H1 (cell line): ENCODE measurements around the gene STK32C. TPM values are rescaled to one million over a fixed set of nuclear protein-coding genes. Genes with fewer than 3 reads are reported as not detected.

Experiments
- CTCF ChIA-PET: fragments of 300-600 bp; sonication (Branson Sonifier 250); formaldehyde crosslinking; loops from one replicate; lab custom pipeline; 2021; ENCODE audit not compliant: partially characterized antibody; lab: Charles Lee
- POLR2A ChIA-PET: fragments of 300-600 bp; sonication (Branson Sonifier 250); formaldehyde crosslinking; loops from one replicate; lab custom pipeline; 2021; ENCODE audit warnings: inconsistent platforms; ENCODE audit not compliant: partially characterized antibody; lab: Charles Lee
- DNase-seq, 2 experiments: peaks; one replicate each; pipeline versions ENCODE4 v3.0.0 to v3.0.0-alpha.2; 2010 to 2022; ENCODE audit warnings: low spot score in 2 of 2, low read depth in 1 of 2, mixed read lengths in 1 of 2
- FAIRE-seq: peaks from 2 replicates; lab custom pipeline; 2011; peaks lifted over from hg19 to GRCh38; lab: Jason Lieb, UNC
- H2AFZ ChIP-seq: 2 replicates; pipeline ENCODE4 v1.8.1; 2012; ENCODE audit warnings: low read length, inconsistent platforms
- H2AK5ac ChIP-seq: 2 replicates; pipeline ENCODE4 v1.6.1; 2013; ENCODE audit warnings: low read depth, low read length
- H2BK120ac ChIP-seq: replicated peaks from 2 replicates; pipeline ENCODE3; 2013; ENCODE audit warnings: low read depth, low read length, inconsistent platforms
- H2BK12ac ChIP-seq: 2 replicates; pipeline ENCODE4 v1.6.1; 2013; ENCODE audit warnings: low read depth, low read length
- H2BK15ac ChIP-seq: 2 replicates; pipeline ENCODE4 v1.6.1; 2013; ENCODE audit warnings: low read length
- H2BK20ac ChIP-seq: 2 replicates; pipeline ENCODE4 v1.6.1; 2013; ENCODE audit warnings: low read length
- H2BK5ac ChIP-seq: 2 replicates; pipeline ENCODE4 v1.6.1; 2013; ENCODE audit warnings: low read depth, low read length
- H3K14ac ChIP-seq: 2 replicates; pipeline ENCODE4 v1.6.1; 2013; ENCODE audit warnings: inconsistent platforms; ENCODE audit not compliant: insufficient read length
- H3K18ac ChIP-seq: 2 replicates; pipeline ENCODE4 v1.6.1; 2013; ENCODE audit warnings: low read length; ENCODE audit errors: extremely low read depth
- H3K23ac ChIP-seq: 2 replicates; pipeline ENCODE4 v1.6.1; 2013; ENCODE audit warnings: inconsistent platforms; ENCODE audit not compliant: insufficient read length
- H3K23me2 ChIP-seq: 2 replicates; pipeline ENCODE4 v1.6.1; 2013; ENCODE audit warnings: low read depth, low read length
- H3K27ac ChIP-seq: 2 replicates; pipeline ENCODE4 v1.6.1; 2011; ENCODE audit warnings: low read depth, low read length, inconsistent platforms
- H3K27me3 ChIP-seq, 4 experiments: replicated peaks in 1 of 4; 1 replicate in 1 of 4; 2 replicates in 3 of 4; pipeline versions ENCODE4 v1.6.1 to v1.8.1; 2011 to 2013; ENCODE audit warnings: low read length in 3 of 4, mild to moderate bottlenecking in 3 of 4, inconsistent platforms in 2 of 4, mixed read lengths in 2 of 4, moderate library complexity in 1 of 4; ENCODE audit not compliant: control insufficient read depth in 3 of 4, insufficient read depth in 3 of 4; ENCODE audit errors: extremely low read depth in 1 of 4
- H3K36me3 ChIP-seq, 4 experiments: 2 replicates each; pipeline versions ENCODE4 v1.6.1 to v1.8.1; 2011 to 2013; ENCODE audit warnings: mild to moderate bottlenecking in 4 of 4, low read length in 3 of 4, moderate library complexity in 2 of 4, control low read depth in 1 of 4, inconsistent platforms in 1 of 4; ENCODE audit not compliant: insufficient read depth in 4 of 4, control insufficient read depth in 2 of 4
- H3K4ac ChIP-seq: replicated peaks from 2 replicates; pipeline ENCODE3; 2013; ENCODE audit warnings: low read length, low read depth, mixed read lengths, inconsistent platforms; ENCODE audit not compliant: insufficient read length
- H3K4me1 ChIP-seq, 4 experiments: replicated peaks in 1 of 4; 1 replicate in 1 of 4; 2 replicates in 3 of 4; pipeline versions ENCODE4 v1.6.1 to v1.8.1; 2011 to 2013; ENCODE audit warnings: low read length in 3 of 4, inconsistent platforms in 2 of 4, mixed read lengths in 1 of 4; ENCODE audit not compliant: insufficient read depth in 4 of 4, control insufficient read depth in 3 of 4
- H3K4me2 ChIP-seq, 2 experiments: 2 replicates each; pipeline versions ENCODE4 v1.6.1 to v1.8.1; 2011 to 2013; ENCODE audit warnings: low read depth in 2 of 2, low read length in 2 of 2, control low read depth in 1 of 2, inconsistent platforms in 1 of 2, mild to moderate bottlenecking in 1 of 2; ENCODE audit not compliant: insufficient read depth in 1 of 2
- H3K4me3 ChIP-seq, 4 experiments: fragments of 200-600, 300-600 bp in 1 of 4; sonication (generic), shearing (Covaris generic), sonication (Bioruptor Twin) in 1 of 4; 2 replicates each; pipeline versions ENCODE4 v1.5.1 to v1.8.1; 2011 to 2016; ENCODE audit warnings: low read length in 4 of 4, low read depth in 3 of 4, control low read depth in 2 of 4, inconsistent platforms in 2 of 4, mild to moderate bottlenecking in 2 of 4, mixed read lengths in 1 of 4, moderate library complexity in 1 of 4; ENCODE audit not compliant: insufficient read depth in 2 of 4; ENCODE audit errors: extremely low read depth in 1 of 4
- H3K56ac ChIP-seq: replicated peaks from 2 replicates; pipeline ENCODE3; 2013; ENCODE audit warnings: low read depth, mild to moderate bottlenecking, mixed read lengths, low read length, inconsistent platforms; ENCODE audit not compliant: insufficient read length
- H3K79me1 ChIP-seq: 2 replicates; pipeline ENCODE4 v1.6.1; 2013; ENCODE audit warnings: low read depth, low read length, control low read depth
- H3K79me2 ChIP-seq, 2 experiments: 2 replicates each; pipeline versions ENCODE4 v1.6.1 to v1.8.1; 2012 to 2013; ENCODE audit warnings: low read length in 2 of 2, mild to moderate bottlenecking in 2 of 2, inconsistent platforms in 1 of 2; ENCODE audit not compliant: insufficient read depth in 2 of 2, control insufficient read depth in 1 of 2
- H3K9ac ChIP-seq, 4 experiments: replicated peaks in 1 of 4; 1 replicate in 1 of 4; 2 replicates in 3 of 4; pipeline versions ENCODE4 v1.6.1 to v1.8.1; 2011 to 2013; ENCODE audit warnings: low read depth in 3 of 4, low read length in 3 of 4, control low read depth in 2 of 4, mild to moderate bottlenecking in 2 of 4, moderate library complexity in 2 of 4, inconsistent platforms in 1 of 4; ENCODE audit errors: extremely low read depth in 1 of 4
- H3K9me3 ChIP-seq, 2 experiments: 2 replicates each; pipeline versions ENCODE4 v1.6.1 to v1.8.1; 2012 to 2013; ENCODE audit warnings: mild to moderate bottlenecking in 2 of 2, moderate library complexity in 2 of 2, control low read depth in 1 of 2, inconsistent platforms in 1 of 2, low read depth in 1 of 2, low read length in 1 of 2, mixed read lengths in 1 of 2; ENCODE audit not compliant: insufficient read depth in 2 of 2
- H4K20me1 ChIP-seq, 2 experiments: replicated peaks in 1 of 2; 2 replicates each; pipeline versions ENCODE3 to v1.8.1; 2011 to 2013; ENCODE audit warnings: inconsistent platforms in 2 of 2, low read length in 2 of 2, mild to moderate bottlenecking in 1 of 2; ENCODE audit not compliant: insufficient read depth in 2 of 2, control insufficient read depth in 1 of 2
- H4K5ac ChIP-seq: 2 replicates; pipeline ENCODE4 v1.6.1; 2013; ENCODE audit warnings: low read length, low read depth, mixed read lengths, inconsistent platforms; ENCODE audit not compliant: insufficient read length
- H4K8ac ChIP-seq: 2 replicates; pipeline ENCODE4 v1.8.0; 2013; ENCODE audit warnings: mild to moderate bottlenecking, moderate library complexity, low read length, inconsistent platforms; ENCODE audit not compliant: insufficient read depth; ENCODE audit errors: extremely low read depth
- H4K91ac ChIP-seq: replicated peaks from 2 replicates; pipeline ENCODE3; 2013; ENCODE audit warnings: low read length, mixed read lengths, inconsistent platforms; ENCODE audit not compliant: insufficient read length
- ASH2L ChIP-seq: fragments of 200-600, 300-600 bp; sonication (generic); IDR thresholded peaks from one replicate; pipeline ENCODE4 v1.7.1; 2017; ENCODE audit warnings: low read length
- BRCA1 ChIP-seq: IDR thresholded peaks from 2 replicates; pipeline ENCODE4 v1.6.1; 2012; ENCODE audit warnings: low read depth, low read length, improper control_type of control experiment
- CHD2 ChIP-seq: IDR thresholded peaks from 2 replicates; pipeline ENCODE4 v1.6.1; 2012; ENCODE audit warnings: low read length, improper control_type of control experiment
- KDM5A ChIP-seq: fragments of 200-600 bp; IDR thresholded peaks from 2 replicates; pipeline ENCODE4 v1.7.1; 2012; ENCODE audit warnings: mild to moderate bottlenecking, low read length, inconsistent platforms, mixed read lengths
- RFX5 ChIP-seq: IDR thresholded peaks from 2 replicates; pipeline ENCODE4 v1.6.1; 2011; ENCODE audit warnings: low read depth, low read length, improper control_type of control experiment, borderline replicate concordance
- RXRA ChIP-seq: IDR thresholded peaks from 2 replicates; pipeline ENCODE4 v1.6.1; 2011; ENCODE audit warnings: low read depth, mild to moderate bottlenecking, low read length, moderate library complexity; ENCODE audit not compliant: insufficient read depth
- SP1 ChIP-seq: IDR thresholded peaks from 2 replicates; pipeline ENCODE4 v1.6.1; 2011; ENCODE audit warnings: low read depth, low read length
- SUZ12 ChIP-seq: fragments of 200-600 bp; sonication (generic); IDR thresholded peaks from 2 replicates; pipeline ENCODE4 v1.6.1; 2012; ENCODE audit warnings: mild to moderate bottlenecking, inconsistent platforms, low read length, moderate library complexity, mixed read lengths
- TAF7 ChIP-seq: optimal IDR thresholded peaks from 2 replicates; pipeline ENCODE3; 2011; ENCODE audit warnings: low read depth, mild to moderate bottlenecking, inconsistent platforms, low read length, moderate library complexity, borderline replicate concordance
- YY1 ChIP-seq: IDR thresholded peaks from 2 replicates; pipeline ENCODE4 v1.6.1; 2011; ENCODE audit warnings: low read depth, mild to moderate bottlenecking, low read length
- ZNF274 ChIP-seq: IDR thresholded peaks from 2 replicates; pipeline ENCODE4 v1.7.0; 2012; ENCODE audit warnings: low read length, borderline replicate concordance; ENCODE audit errors: extremely low read depth
- WGBS, 2 experiments: shearing (Covaris generic) in 1 of 2; methylation state at CpG; one replicate each; pipeline versions ENCODE4 v1.1.6 to v1.1.7; 2013 to 2015; ENCODE audit warnings: low lambda C conversion rate in 2 of 2, mixed read lengths in 2 of 2, inconsistent platforms in 1 of 2, low coverage in 1 of 2, missing lambda C conversion rate in 1 of 2; ENCODE audit not compliant: insufficient replicate concordance in 2 of 2, insufficient coverage in 1 of 2, insufficient read length in 1 of 2; ENCODE audit errors: extremely low coverage in 1 of 2, missing lambda C conversion rate in 1 of 2; 5-methylcytosine and 5-hydroxymethylcytosine counted together
- polyA plus RNA-seq, 7 experiments: library from polyadenylated mRNA; depleted of rRNA in 3 of 7; stranded (reverse) in 5 of 7; unstranded in 2 of 7; fragments of >200 nt in 5 of 7; fragments of 200-250 nt in 2 of 7; gene quantifications; 1 replicate in 5 of 7; 2 replicates in 1 of 7; 4 replicates in 1 of 7; pipeline versions ENCODE4 v1.2.1 to v1.2.3, GENCODE V29; 2011 to 2013; ENCODE audit warnings: missing spikeins in 2 of 7, mixed read lengths in 2 of 7
- total RNA-seq: library from RNA; stranded (reverse); fragmentation: NEBNext Ultra II Directional; extraction: Animal tissue kit (Norgen Biotek cat#: 25700); gene quantifications from 2 replicates; pipeline ENCODE4 v1.2.1, GENCODE V29; 2021
- TF ChIP-seq, protein P1 (sequence below): IDR thresholded peaks from 2 replicates; pipeline ENCODE4 v1.6.1; 2012; ENCODE audit warnings: inconsistent platforms

Gene STK32C
- total and polyA plus RNA-seq, 2 of the 8 experiments (the other 6 are each of a cell fraction or from before 2014, with no cell fraction given): 10.6 to 15.6 TPM

DNA sequence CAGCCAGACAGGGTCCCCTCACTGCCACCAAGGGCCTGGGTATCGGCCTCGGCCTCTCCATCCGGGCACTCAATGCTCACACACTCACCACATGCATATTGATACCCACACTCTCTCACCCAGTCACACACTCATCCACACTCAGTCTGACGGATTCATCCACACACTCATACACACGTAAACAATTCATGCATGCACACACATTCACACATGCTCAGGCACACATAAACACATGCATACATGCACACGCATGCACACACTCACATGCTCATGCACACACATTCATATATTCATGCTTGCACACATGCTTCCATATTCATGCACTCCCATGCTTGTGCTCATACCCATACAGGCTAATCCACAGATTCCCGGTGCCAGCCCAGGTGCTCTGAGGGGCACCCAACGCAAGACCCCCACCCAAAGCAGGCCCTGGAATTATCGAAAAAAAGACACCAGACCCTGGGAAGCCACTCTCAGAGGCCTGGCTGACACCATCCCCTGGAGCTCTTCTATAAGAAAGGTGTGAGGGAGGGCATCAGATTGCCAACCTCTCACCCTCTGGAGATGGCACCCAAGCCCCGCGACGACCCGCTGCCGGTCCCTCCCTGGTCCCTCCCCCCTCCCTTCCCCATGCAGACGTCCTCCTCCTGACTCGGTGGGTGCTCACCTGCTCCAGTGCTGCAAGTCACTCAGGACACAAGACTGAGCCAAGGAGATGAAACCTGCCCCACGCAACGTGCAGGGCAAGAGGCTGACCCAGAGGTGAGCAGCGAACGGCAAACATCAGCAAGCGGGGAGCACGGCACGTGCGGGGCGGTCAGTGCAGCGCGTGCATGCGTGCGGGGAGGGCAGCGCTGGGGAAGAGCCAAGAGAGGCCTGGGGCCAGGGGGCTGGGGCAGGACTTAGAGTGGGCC is 15.2 kb downstream of the STK32C start:
- H3K79me2 ChIP-seq: no peaks in the 10 kb centered on the region
- peak overlapping the region; percentile 33; the same call in 1 of the 2 replicates for H2AK5ac ChIP-seq
- peaks cover 6 to 11% of the 10 kb centered on the region in 2 experiments for H4K20me1 ChIP-seq
- H4K91ac ChIP-seq: no peak overlapping the region
- H2BK120ac ChIP-seq: no peak overlapping the region
- POLR2A ChIA-PET: interaction anchor here (0.5 kb wide), 1 partner anchor 70 kb away, joined by 3 read pairs; no protein-coding TSS in a partner anchor
- no peak for FAIRE-seq
- H2BK12ac ChIP-seq: peak overlapping the region; percentile 84; the same call in 1 of the 2 replicates
- no peak overlapping the region for H3K9ac ChIP-seq
- H3K27me3 ChIP-seq: no peaks in the 10 kb centered on the region
- no peak overlapping the region for H4K5ac ChIP-seq
- H3K4me2 ChIP-seq: no peak overlapping the region
- H3K9me3 ChIP-seq: no peaks in the 10 kb centered on the region
- H3K36me3 ChIP-seq: no peaks in the 10 kb centered on the region
- H3K27ac ChIP-seq: no peak overlapping the region
- peak overlapping the region; percentile 57 for H3K4ac ChIP-seq
- 93% methylated on average over 23 of the region's 30 CpGs; no CpG with 5 or more reads in 1 of the 2 experiments for WGBS, 2 experiments
- H3K4me3 ChIP-seq: no peak overlapping the region
- H3K18ac ChIP-seq: no peak overlapping the region
- no peaks in the 10 kb centered on the region for H3K23me2 ChIP-seq
- no peak overlapping the region for H3K14ac ChIP-seq
- H2BK5ac ChIP-seq: no peak overlapping the region
- no peak overlapping the region for H3K23ac ChIP-seq
- H3K4me1 ChIP-seq: peaks cover 0 to 14% (median 10%) of the 10 kb centered on the region in 4 experiments; a peak in 6 of 7 replicates
- no peak overlapping the region for H2BK20ac ChIP-seq
- no peak overlapping the region for H2AFZ ChIP-seq
- no peak for DNase-seq
- no peaks in the 10 kb centered on the region for H3K79me1 ChIP-seq
- no peak overlapping the region for H3K56ac ChIP-seq
- H4K8ac ChIP-seq: no peak overlapping the region; the same call in 1 of the 2 replicates
- CTCF ChIA-PET: interaction anchor here (2.3 kb wide), 1 partner anchor 11 kb away, joined by 8 read pairs; no protein-coding TSS in a partner anchor
- H2BK15ac ChIP-seq: peak overlapping the region; percentile 61
- TF ChIP-seq ZNF274: no peak
- TF ChIP-seq CHD2: no peak
- TF ChIP-seq TAF7: no peak
- TF ChIP-seq ASH2L: no peak
- TF ChIP-seq, protein P1, sequence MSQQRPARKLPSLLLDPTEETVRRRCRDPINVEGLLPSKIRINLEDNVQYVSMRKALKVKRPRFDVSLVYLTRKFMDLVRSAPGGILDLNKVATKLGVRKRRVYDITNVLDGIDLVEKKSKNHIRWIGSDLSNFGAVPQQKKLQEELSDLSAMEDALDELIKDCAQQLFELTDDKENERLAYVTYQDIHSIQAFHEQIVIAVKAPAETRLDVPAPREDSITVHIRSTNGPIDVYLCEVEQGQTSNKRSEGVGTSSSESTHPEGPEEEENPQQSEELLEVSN: no peak
- no peak for TF ChIP-seq KDM5A
- TF ChIP-seq SUZ12: no peak
- TF ChIP-seq YY1: no peak
- no peak for TF ChIP-seq SP1
- no peak for TF ChIP-seq BRCA1
- TF ChIP-seq RXRA: no peak
- no peak for TF ChIP-seq RFX5
